HEK293T (cell line): ENCODE results near the gene XRN2.

ENCODE experiments used
- CTCF ChIA-PET: fragments of 350-600 bp; formaldehyde crosslinking; extraction: SDS; loops from one replicate; lab custom pipeline; 2021; ENCODE audit warnings: antibody characterized with exemption, inconsistent platforms; lab: Yijun Ruan, JAX
- POLR2A ChIA-PET: fragments of 350-600 bp; formaldehyde crosslinking; extraction: SDS; loops from one replicate; lab custom pipeline; 2020; ENCODE audit warnings: antibody characterized with exemption, inconsistent platforms; lab: Yijun Ruan, JAX
- DNase-seq: peaks from one replicate; pipeline ENCODE4 v3.0.0; 2012; ENCODE audit warnings: mixed read lengths; ENCODE audit errors: extremely low spot score
- ARNT ChIP-seq: fragments of 450-650 bp; IDR thresholded peaks from 2 replicates; pipeline ENCODE4 v1.6.1; 2017; ENCODE audit warnings: mild to moderate bottlenecking
- BHLHE40 ChIP-seq: fragments of 450-650 bp; IDR thresholded peaks from 2 replicates; pipeline ENCODE4 v1.6.1; 2016; ENCODE audit warnings: mild to moderate bottlenecking, moderate library complexity, borderline replicate concordance
- CTBP1 ChIP-seq: fragments of 450-650 bp; IDR thresholded peaks from 2 replicates; pipeline ENCODE4 v1.6.1; 2016; ENCODE audit warnings: borderline replicate concordance
- ELF4 ChIP-seq: fragments of 450-650 bp; IDR thresholded peaks from 2 replicates; pipeline ENCODE4 v1.6.1; 2017; ENCODE audit warnings: antibody characterized with exemption
- FOXA1 ChIP-seq: fragments of 450-650 bp; IDR thresholded peaks from 2 replicates; pipeline ENCODE4 v1.6.1; 2016; ENCODE audit warnings: mild to moderate bottlenecking
- FOXK2 ChIP-seq: fragments of 450-650 bp; IDR thresholded peaks from 2 replicates; pipeline ENCODE4 v1.6.1; 2016; ENCODE audit warnings: mild to moderate bottlenecking
- FOXM1 ChIP-seq: fragments of 450-650 bp; IDR thresholded peaks from 2 replicates; pipeline ENCODE4 v1.6.1; 2017; ENCODE audit warnings: mild to moderate bottlenecking, borderline replicate concordance
- HDGF ChIP-seq: fragments of 450-650 bp; IDR thresholded peaks from 2 replicates; pipeline ENCODE4 v1.6.1; 2017; ENCODE audit warnings: antibody characterized with exemption, borderline replicate concordance
- L3MBTL2 ChIP-seq: fragments of 450-650 bp; conservative IDR thresholded peaks from 2 replicates; pipeline ENCODE4 v1.6.1; 2016; ENCODE audit warnings: mild to moderate bottlenecking
- LEF1 ChIP-seq: fragments of 450-650 bp; IDR thresholded peaks from 2 replicates; pipeline ENCODE4 v1.6.1; 2017; ENCODE audit warnings: mild to moderate bottlenecking, borderline replicate concordance
- NFRKB ChIP-seq: fragments of 450-650 bp; IDR thresholded peaks from 2 replicates; pipeline ENCODE4 v1.6.1; 2016; ENCODE audit warnings: mild to moderate bottlenecking, moderate library complexity
- PKNOX1 ChIP-seq: fragments of 450-650 bp; IDR thresholded peaks from 2 replicates; pipeline ENCODE4 v1.6.1; 2016
- SP1 ChIP-seq: fragments of 450-650 bp; IDR thresholded peaks from 2 replicates; pipeline ENCODE4 v1.6.1; 2017
- SUZ12 ChIP-seq: fragments of 450-650 bp; IDR thresholded peaks from 2 replicates; pipeline ENCODE4 v1.6.1; 2016; ENCODE audit warnings: mild to moderate bottlenecking
- TARDBP ChIP-seq: fragments of 450-650 bp; IDR thresholded peaks from 2 replicates; pipeline ENCODE4 v1.6.1; 2016
- ZNF384 ChIP-seq: fragments of 450-650 bp; IDR thresholded peaks from 2 replicates; pipeline ENCODE4 v1.6.1; 2016

Gene XRN2

GRCh38 chr20:21322083-21322710, 19.1 kb downstream of the XRN2 start:
- CTCF ChIA-PET, result no interaction called here
- POLR2A ChIA-PET, result no interaction called here
- no peak for DNase-seq
- TF ChIP-seq CTBP1 (no peak), PKNOX1 (no peak), FOXM1 (no peak), HDGF (no peak), BHLHE40 (no peak), ZNF384 (no peak), FOXA1 (no peak), SUZ12 (no peak), SP1 (no peak), ARNT (no peak), LEF1 (no peak), ELF4 (no peak), L3MBTL2 (no peak)

GRCh38 chr20:21322921-21323331, 19.8 kb downstream of the XRN2 start:
- TF ChIP-seq NFRKB (no peak), FOXA1 (no peak)
- CTCF ChIA-PET, result no interaction called here
- no peak for DNase-seq
- POLR2A ChIA-PET, result interaction anchor here (2.1 kb wide), 1 partner anchor 20 kb away, joined by 5 read pairs; the partner anchor contains the start of gene XRN2

GRCh38 chr20:21323640-21324039, 20.5 kb downstream of the XRN2 start:
- TF ChIP-seq ELF4 (no peak), ZNF384 (no peak), CTBP1 (no peak), HDGF (no peak), NFRKB (no peak), LEF1 (no peak), BHLHE40 (no peak), PKNOX1 (no peak), FOXM1 (no peak), TARDBP (no peak), SUZ12 (no peak), FOXK2 (no peak), SP1 (no peak), ARNT (no peak), L3MBTL2 (no peak)
- DNase-seq, result no peak
- CTCF ChIA-PET, result interaction anchor here (0.6 kb wide), 1 partner anchor 37 kb away, joined by 4 read pairs; no protein-coding TSS in a partner anchor
- POLR2A ChIA-PET, result interaction anchor here (2.1 kb wide), 1 partner anchor 21 kb away, joined by 5 read pairs; the partner anchor contains the start of gene XRN2

- no peak for DNase-seq
- ChIA-PET CTCF (interaction anchor here (0.6 kb wide), 1 partner anchor 38 kb away, joined by 4 read pairs; no protein-coding TSS in a partner anchor), POLR2A (interaction anchor here (0.6 to 2.1 kb wide), 2 partner anchors 15 to 21 kb away, joined by 3 to 5 read pairs; partner anchors contain the start of gene XRN2)
- TF ChIP-seq FOXM1 (no peak), LEF1 (no peak), CTBP1 (no peak), ZNF384 (no peak), BHLHE40 (no peak), ARNT (no peak), TARDBP (no peak), PKNOX1 (no peak), ELF4 (no peak), L3MBTL2 (no peak), SP1 (no peak), HDGF (no peak), FOXK2 (no peak), FOXA1 (no peak), NFRKB (no peak), SUZ12 (no peak)
Observed at GRCh38 chr20:21324126-21324525, 21.0 kb downstream of the XRN2 start.

- no peak for TF ChIP-seq CTBP1
- TF ChIP-seq FOXK2, result no peak
- TF ChIP-seq FOXM1, result no peak
- TF ChIP-seq L3MBTL2, result no peak
- no peak for TF ChIP-seq ARNT
- no peak for TF ChIP-seq ELF4
- TF ChIP-seq BHLHE40, result no peak
- no peak for TF ChIP-seq LEF1
- TF ChIP-seq SUZ12, result no peak
- TF ChIP-seq PKNOX1, result no peak
- TF ChIP-seq FOXA1, result no peak
- no peak for TF ChIP-seq SP1
- no peak for TF ChIP-seq ZNF384
- TF ChIP-seq NFRKB, result no peak
- TF ChIP-seq HDGF, result no peak
- no peak for TF ChIP-seq TARDBP
- DNase-seq, result no peak
- ChIA-PET CTCF (no interaction called here), POLR2A (interaction anchor here (2.1 kb wide), 1 partner anchor 22 kb away, joined by 5 read pairs; the partner anchor contains the start of gene XRN2)
Observed at GRCh38 chr20:21325296-21325695, 22.2 kb downstream of the XRN2 start.
